Esophagus muscularis mucosa (tissue), 4 donors: ENCODE data around the gene PHLDB1. TPM values are rescaled to one million over a fixed set of nuclear protein-coding genes. Genes with fewer than 3 reads are reported as not detected.
"Not testable (repeated sequence)": the region's sequence is repeated elsewhere in the genome, so short reads cannot be mapped to it uniquely, and the experiment has no call there.

Experiments used
- DNase-seq: peaks from one replicate; pipeline ENCODE4 v3.0.0-alpha.2; 2017; ENCODE audit errors: extremely low spot score
- H3K27ac ChIP-seq, 4 donors: fragments of 200-600 bp; sonication (generic); replicated peaks in 1 of 4; 1 replicate in 3 of 4; 2 replicates in 1 of 4; pipeline ENCODE4 v1.5.1; 2016 to 2019; ENCODE audit warnings: mild to moderate bottlenecking in 1 of 4
- H3K27me3 ChIP-seq, 4 donors: fragments of 200-600 bp; sonication (generic); one replicate each; pipeline versions ENCODE4 v1.5.1 to v1.6.0; 2016 to 2019
- H3K36me3 ChIP-seq, 4 donors: fragments of 200-600 bp; sonication (generic); one replicate each; pipeline ENCODE4 v1.5.1; 2016 to 2019
- H3K4me1 ChIP-seq, 4 donors: fragments of 200-600 bp; sonication (generic); one replicate each; pipeline ENCODE4 v1.5.1; 2016 to 2019
- H3K4me3 ChIP-seq, 4 donors: fragments of 200-600 bp; sonication (generic); 1 replicate in 2 of 4; 2 replicates in 2 of 4; pipeline ENCODE4 v1.5.1; 2016 to 2019; ENCODE audit warnings: mild to moderate bottlenecking in 4 of 4, moderate library complexity in 1 of 4
- H3K9me3 ChIP-seq, 4 donors: fragments of 200-600 bp; sonication (generic); 1 replicate in 3 of 4; 2 replicates in 1 of 4; pipeline ENCODE4 v1.5.1; 2016 to 2019
- CTCF ChIP-seq, 3 experiments: fragments of 200-600 bp in 2 of 3; fragments of 450-650 bp in 1 of 3; sonication (generic) in 2 of 3; IDR thresholded peaks; one replicate each; pipeline ENCODE4 v1.5.1; 2017 to 2019; ENCODE audit warnings: antibody characterized with exemption in 3 of 3, mild to moderate bottlenecking in 2 of 3, moderate library complexity in 1 of 3
- EP300 ChIP-seq: sonication (generic); formaldehyde crosslinking; IDR thresholded peaks from one replicate; pipeline ENCODE4 v1.6.1; 2017; ENCODE audit warnings: antibody characterized with exemption
- POLR2A ChIP-seq: fragments of 450-650 bp; IDR thresholded peaks from one replicate; pipeline ENCODE4 v1.6.1; 2017; ENCODE audit warnings: antibody characterized with exemption, moderate library complexity, mild to moderate bottlenecking, low read depth
- POLR2AphosphoS5 ChIP-seq, 2 donors: sonication (generic); formaldehyde crosslinking; IDR thresholded peaks; one replicate each; pipeline ENCODE4 v1.6.1; 2017; ENCODE audit warnings: antibody characterized with exemption in 2 of 2
- WGBS: methylation state at CpG from one replicate; pipeline ENCODE4 v1.1.5; 2018; 5-methylcytosine and 5-hydroxymethylcytosine counted together
- intact Hi-C: fragments of 100-400 bp; cut with DNase I; formaldehyde crosslinking; loops from one replicate; pipeline ENCODE4 v1.15.1; 2023
- total RNA-seq, 4 donors: library from RNA; depleted of rRNA; stranded (reverse); fragments of >200 nt; gene quantifications; one replicate each; pipeline versions ENCODE4 v1.1.0 to v1.2.1, GENCODE V29; 2016

Gene PHLDB1
- total RNA-seq, 4 donors from 2014 or later = 62.6 to 92.2 (median 78.9) TPM

GRCh38 chr11:118673361-118674081 is 66.1 kb downstream of the PHLDB1 start:
- no peak overlapping the region for H3K4me3 ChIP-seq
- DNase-seq = no peak
- H3K9me3 ChIP-seq = no peaks in the 10 kb centered on the region
- H3K36me3 ChIP-seq = no peaks in the 10 kb centered on the region
- TF ChIP-seq EP300 (no peak), POLR2A (no peak), CTCF (IDR thresholded peaks at IDR 0.05) (no peak), POLR2AphosphoS5 (IDR thresholded peaks at IDR 0.05) (no peak)
- H3K27ac ChIP-seq = no peak overlapping the region
- no peaks in the 10 kb centered on the region for H3K27me3 ChIP-seq
- WGBS = 81% methylated on average over 5 of the region's 6 CpGs
- intact Hi-C loops = no loop called here
- H3K4me1 ChIP-seq = no peaks in the 10 kb centered on the region

- H3K27ac ChIP-seq = no peak overlapping the region
- no peak for DNase-seq
- TF ChIP-seq POLR2A (no peak), CTCF (IDR thresholded peaks at IDR 0.05) (no peak), POLR2AphosphoS5 (IDR thresholded peaks at IDR 0.05) (no peak), EP300 (no peak)
- intact Hi-C loops = no loop called here
- H3K4me1 ChIP-seq = peaks cover 0 to 4% (median 2%) of the 10 kb centered on the region in 4 donors
- H3K27me3 ChIP-seq = no peaks in the 10 kb centered on the region
- H3K9me3 ChIP-seq = no peaks in the 10 kb centered on the region
- no peak overlapping the region for H3K4me3 ChIP-seq
- WGBS = 71% methylated on average over 1 of the region's 1 CpG
- H3K36me3 ChIP-seq = no peaks in the 10 kb centered on the region
These were observed 66.6 kb downstream of the PHLDB1 start for GRCh38 chr11:118674082-118674435.

- H3K27me3 ChIP-seq = no peaks in the 10 kb centered on the region
- H3K27ac ChIP-seq = no peak overlapping the region
- no peaks in the 10 kb centered on the region for H3K9me3 ChIP-seq
- no peak overlapping the region for H3K4me3 ChIP-seq
- WGBS = 97% methylated on average over 6 of the region's 6 CpGs
- TF ChIP-seq EP300 (no peak), POLR2A (no peak), POLR2AphosphoS5 (IDR thresholded peaks at IDR 0.05) (no peak)
- intact Hi-C loops = no loop called here
- no peaks in the 10 kb centered on the region for H3K36me3 ChIP-seq
- H3K4me1 ChIP-seq = peaks cover 0 to 5% (median 2%) of the 10 kb centered on the region in 4 donors
- DNase-seq = no peak
These were observed 70.6 kb downstream of the PHLDB1 start for GRCh38 chr11:118677977-118678376.

- H3K27ac ChIP-seq, intact Hi-C loops, H3K4me3 ChIP-seq, DNase-seq, H3K36me3 ChIP-seq, H3K4me1 ChIP-seq, H3K27me3 ChIP-seq, H3K9me3 ChIP-seq: not testable (repeated sequence)
- 47% methylated on average over 11 of the region's 11 CpGs for WGBS
These were observed 71.5 kb downstream of the PHLDB1 start for GRCh38 chr11:118678908-118679307.

GRCh38 chr11:118679483-118679882 is 72.1 kb downstream of the PHLDB1 start, which contains the start of gene TREH:
Gene TREH, minus strand, starts transcription at chr11:118679650. Its CDS starts 23 bp downstream, at chr11:118679627.
- DNase-seq = no peak
- intact Hi-C loops = no loop called here

More at GRCh38 chr11:118679483-118679882, 72.1 kb downstream of the PHLDB1 start, which contains the start of gene TREH:
- peaks cover 0 to 5% (median 2%) of the 10 kb centered on the region in 4 donors for H3K4me1 ChIP-seq
- no peaks in the 10 kb centered on the region for H3K27me3 ChIP-seq
- no peak within 1 kb of the TSS for H3K4me3 ChIP-seq
- TF ChIP-seq CTCF (IDR thresholded peaks at IDR 0.05) (no peak), EP300 (no peak), POLR2A (no peak)
- H3K27ac ChIP-seq = no peak within 1 kb of the TSS
- no peaks in the 10 kb centered on the region for H3K36me3 ChIP-seq
- no peaks in the 10 kb centered on the region for H3K9me3 ChIP-seq
- WGBS = 100% methylated on average over 1 of the region's 5 CpGs
